Stimulated activated CD8-positive, alpha-beta memory T cell treated with anti-CD3 and anti-CD28 coated beads, Interleukin-4, amount 100 ng/mL, for 4 hours (primary cell): ENCODE measurements around the gene DIAPH3.

ENCODE experiments used
- DNase-seq, 2 donors: peaks; one replicate each; pipeline ENCODE4 v3.0.0-alpha.2; 2020; ENCODE audit warnings: low read depth in 2 of 2, low spot score in 1 of 2

Gene DIAPH3

DNA sequence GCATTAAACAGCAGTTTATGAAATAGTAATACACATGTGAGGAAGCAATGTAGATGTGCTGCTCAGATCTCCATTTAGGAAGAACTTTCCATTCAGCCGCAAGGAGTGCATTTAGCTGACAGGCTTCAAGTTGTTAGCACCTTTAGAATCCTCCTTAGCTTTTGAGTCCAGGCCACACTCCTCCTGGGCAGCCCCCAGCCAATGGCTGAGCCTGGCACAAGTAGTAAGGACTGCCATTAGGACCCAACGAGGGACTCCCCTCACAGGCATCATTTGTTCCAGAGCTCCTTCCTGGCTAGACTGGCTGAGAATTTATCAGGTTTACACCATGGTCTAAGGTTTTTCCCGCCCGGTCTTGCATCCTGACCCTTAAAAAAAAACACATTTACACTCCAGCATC, 201.4 kb downstream of the DIAPH3 start:
- DNase-seq = no peak

DNA sequence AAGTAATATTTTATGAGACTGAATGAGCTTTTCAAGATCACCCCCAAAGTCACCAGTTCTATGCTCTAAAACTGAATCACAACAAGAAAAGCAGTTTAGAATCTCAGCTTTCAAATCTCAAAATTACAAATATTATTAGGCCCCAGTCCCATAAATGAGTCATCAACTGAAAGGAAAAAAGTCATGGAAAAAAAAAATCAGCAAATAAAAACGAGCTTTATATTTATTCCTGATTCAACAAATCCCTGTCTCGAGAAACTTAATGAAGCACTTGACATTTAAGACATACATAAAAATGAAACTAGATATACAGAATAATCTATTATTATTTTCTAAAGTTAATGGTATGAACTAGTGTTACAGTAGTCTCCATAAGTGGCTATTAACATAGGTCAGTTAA, 203.0 kb downstream of the DIAPH3 start:
- no peak for DNase-seq

DNA sequence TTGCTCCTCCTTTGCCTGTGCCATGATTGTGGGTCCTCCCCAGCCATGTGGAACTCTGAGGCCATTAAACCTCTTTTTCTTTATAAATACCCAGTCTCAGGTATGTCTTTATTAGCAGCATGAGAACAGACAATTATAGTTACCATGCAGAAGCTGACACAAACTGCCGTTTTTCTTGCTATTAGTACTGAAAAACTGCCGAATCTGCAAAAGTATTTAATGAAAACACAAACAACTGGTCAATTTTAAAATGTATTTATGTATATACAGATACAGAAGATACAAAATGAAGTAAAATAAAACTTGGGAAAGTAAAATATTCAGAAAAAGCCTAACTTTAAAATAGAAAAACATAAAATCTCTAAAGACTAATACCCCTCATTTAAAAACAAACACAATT, 206.3 kb downstream of the DIAPH3 start:
- DNase-seq = no peak

DNA sequence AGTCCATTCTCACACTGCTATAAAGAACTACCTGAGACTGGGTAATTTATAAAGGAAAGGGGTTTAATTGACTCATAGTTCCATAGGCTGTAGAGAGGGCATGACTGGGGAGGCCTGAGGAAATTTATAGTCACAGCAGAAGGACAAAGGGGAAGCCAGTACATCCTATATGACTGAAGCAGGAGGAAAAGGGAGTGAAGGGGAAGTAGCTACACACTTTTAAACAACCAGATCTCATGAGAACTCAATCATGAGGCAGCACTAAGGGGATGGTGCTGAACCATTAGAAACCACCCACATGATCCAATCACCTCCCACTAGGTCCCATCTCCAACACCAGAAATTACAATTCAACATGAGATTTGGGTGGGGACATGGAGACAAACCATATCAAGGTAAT, 209.1 kb downstream of the DIAPH3 start:
- no peak for DNase-seq

DNA sequence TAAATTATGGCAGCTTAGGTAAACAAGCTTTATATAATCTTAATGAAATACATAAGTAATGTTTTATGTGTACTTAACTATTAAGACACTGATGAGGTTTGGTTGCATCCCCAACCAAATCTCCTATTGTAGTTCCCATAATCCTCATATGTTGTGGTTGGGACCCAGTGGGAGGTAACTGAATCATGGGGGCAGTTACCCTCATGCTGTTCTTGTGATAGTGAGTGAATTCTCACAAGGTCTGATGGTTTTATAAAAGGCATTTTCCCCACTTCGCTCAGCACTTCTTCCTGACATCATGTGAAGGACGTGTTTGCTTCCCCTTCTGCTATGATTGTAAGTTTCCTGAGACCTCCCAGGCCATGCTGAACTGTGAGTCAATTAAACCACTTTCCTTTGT, 212.7 kb downstream of the DIAPH3 start:
- DNase-seq = no peak

DNA sequence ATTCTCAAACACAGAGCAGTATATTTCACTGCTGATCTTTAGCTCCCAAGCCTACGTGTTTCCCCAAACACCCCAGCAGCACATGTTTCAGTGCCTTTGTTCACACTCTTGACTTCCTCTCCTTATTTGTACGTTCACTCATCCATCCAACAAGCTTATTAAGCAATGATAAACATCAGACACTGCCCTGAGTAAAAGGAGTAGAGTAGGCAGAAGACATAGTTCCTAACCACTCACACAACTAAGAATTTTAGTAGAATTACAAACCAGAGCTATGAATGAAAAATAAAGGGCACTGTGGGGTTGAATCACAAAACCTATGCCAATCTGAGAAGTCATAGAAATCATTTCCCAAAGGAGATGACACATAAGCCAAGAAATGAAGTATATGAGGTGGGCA, 213.5 kb downstream of the DIAPH3 start:
- no peak for DNase-seq

DNA sequence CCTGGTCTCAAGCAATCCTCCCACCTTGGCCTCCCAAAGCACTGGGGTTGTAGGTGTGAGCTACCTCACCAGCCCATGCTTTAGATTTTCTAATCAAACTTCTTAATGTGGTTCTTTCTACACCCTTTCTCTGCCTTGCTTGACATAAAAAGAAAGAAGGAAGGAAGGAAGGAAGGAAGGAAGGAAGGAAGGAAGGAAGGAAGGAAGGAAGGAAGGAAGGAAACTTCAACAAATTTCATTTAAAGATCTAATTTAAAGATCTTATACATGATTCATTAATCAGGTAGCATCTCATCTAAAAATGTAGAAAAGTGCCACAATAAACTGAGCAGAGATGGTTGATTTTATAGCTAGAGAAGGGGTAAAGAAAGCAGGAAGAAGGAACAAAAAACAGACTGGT, 215.0 kb downstream of the DIAPH3 start:
- DNase-seq = no peak

DNA sequence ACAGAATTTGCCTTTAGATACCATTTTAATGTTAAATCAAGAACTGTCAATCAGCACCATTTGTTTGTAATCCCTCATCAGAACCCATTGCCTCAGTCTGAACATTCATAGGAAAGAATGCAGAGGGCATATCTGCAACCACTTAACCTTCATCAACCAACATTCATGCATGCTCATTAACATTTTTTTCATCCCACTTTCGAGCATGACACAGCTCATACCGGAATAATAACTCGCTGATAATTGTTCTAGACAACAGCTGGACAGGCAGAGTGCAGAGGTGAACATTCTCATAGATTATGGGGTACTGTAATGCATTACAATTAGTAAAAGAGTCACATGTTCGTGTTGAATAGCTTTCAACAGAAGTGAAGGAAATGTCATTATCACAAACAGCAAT, 216.8 kb downstream of the DIAPH3 start:
- no peak for DNase-seq

DNA sequence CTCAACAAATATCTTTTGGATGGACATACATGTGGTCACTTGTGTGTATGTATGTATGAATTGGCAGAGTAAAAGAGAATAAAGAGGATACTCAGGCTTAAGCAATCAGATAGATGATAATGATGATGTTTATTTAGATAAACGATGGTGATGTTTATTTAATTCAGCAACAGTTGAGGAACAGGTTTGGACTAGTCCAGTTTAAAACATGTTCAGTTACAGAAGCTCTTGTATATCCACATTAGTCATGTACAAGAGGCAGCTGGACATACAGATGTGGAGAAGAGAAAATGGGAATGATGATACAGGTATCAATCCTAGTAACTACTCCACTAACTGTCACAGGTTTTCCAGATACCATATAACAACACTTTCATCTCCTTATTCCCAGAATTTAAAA, 232.1 kb downstream of the DIAPH3 start:
- DNase-seq = no peak

DNA sequence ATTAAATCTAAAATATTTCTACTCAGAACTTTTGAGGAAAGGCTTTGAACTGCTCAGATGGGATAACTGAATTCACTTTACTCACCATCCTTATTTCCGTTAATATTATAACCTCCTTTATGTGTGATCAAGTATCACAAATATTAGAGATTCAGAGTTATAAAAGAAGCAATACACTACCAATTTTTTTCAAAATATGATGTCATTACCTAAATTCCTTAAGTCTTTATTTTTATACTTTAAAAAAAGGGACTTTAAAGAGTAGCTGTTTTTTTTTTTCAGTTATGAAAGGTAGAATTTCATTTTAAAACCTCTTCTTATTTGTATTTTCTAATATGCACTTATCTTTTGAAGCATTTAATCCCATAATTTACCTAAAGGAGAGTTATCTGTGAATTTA, 239.5 kb downstream of the DIAPH3 start:
- DNase-seq = no peak

DNA sequence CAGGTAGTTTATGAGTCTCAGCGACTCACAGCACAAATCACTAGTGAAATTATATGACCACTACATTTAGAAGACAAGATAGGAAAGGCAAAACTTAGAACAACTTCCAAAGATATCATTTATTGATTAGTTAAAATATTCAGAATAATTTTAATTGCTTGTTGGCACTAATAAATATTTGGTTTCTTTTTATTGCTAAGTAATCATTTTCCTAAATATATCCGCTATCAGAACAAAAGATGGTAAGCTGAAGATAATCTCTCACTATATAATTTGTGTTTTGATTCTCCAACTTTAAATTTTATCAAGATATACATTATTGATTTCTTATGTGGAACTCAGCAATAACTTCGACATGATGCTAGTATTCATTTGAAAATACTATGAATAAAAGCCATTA, 248.5 kb downstream of the DIAPH3 start:
- no peak for DNase-seq

DNA sequence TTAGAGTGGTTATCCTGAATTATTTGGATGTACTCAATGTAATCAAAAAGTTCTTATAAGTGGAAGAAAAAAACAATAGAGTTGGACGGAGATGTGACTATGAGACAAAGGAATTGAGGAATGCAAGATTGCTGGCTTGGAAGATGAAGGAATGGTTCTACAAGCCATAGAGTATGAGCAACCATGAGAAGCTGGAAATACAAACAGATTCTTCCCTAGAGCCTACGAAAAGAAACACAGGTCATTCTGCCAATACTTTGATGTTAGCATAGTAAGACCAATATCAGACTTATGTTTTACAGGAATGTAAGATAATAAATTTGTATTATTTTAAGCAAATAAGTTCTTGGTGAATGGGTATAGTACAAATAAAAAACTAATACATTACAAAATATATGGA, 249.2 kb downstream of the DIAPH3 start:
- DNase-seq = no peak

DNA sequence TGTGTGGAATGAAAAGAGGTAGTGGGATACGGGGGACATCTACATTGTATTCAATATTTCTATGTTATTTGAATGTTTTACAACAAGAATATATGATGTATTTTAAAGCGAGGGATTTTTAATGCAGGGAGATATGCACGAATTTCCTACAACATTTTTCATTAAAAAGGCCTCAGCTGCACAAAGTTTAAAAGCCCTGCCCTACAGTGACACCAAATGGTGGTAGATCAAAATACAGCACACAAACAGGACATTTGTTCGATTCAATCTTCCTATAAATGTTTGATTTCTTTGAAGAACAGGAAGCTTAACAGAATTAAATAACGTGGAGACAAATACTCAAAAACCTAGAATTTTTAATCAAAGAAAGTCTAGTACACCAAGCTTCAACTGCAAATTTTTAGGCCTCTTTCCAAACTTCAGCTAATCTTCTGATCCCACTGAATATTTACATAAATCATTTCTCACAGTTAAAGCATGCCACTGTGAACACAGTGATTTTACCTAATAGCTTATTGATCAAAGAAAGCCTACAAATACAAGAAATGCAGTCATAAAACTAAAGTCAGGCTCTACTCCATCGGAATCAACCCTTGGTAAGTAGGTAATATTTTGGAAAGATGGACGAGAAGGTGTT, 257.2 kb downstream of the DIAPH3 start:
- no peak for DNase-seq

DNA sequence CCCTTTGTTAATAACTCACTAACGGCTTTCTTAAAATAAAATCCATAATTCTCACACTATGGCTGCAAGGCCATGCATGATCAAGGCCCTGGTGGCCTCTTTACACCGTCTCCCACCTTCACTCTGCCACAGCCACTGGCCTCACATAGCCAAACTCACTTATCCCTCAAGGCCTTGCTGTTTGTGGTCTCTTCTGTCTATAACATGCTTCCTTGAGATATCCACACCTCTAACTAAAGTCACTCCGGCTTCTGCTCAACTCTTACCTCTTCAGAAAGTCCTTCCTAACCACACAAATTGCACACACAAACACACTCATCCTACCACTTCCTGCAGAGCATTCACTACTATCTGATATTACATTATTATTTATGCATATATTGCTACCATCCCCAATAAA, 262.5 kb downstream of the DIAPH3 start:
- DNase-seq = no peak

DNA sequence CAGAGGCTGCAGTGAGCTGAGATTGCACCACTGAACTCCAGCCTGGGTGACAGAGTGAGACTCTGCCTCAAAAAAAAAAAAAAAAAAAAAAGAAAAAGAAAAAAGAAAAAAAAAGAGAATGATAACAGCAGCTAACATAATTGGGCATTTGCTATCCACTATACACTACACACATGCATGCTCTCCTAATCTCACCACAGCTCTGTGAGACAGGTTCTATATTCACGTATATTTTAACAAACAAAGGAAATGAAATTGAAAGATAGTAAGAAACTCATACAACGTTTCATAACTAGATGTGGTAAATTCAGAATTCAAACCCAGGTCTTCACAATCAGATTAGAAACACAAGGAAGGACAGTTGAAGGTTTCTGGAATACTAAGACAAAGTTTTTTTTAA, 265.7 kb downstream of the DIAPH3 start:
- DNase-seq = no peak

DNA sequence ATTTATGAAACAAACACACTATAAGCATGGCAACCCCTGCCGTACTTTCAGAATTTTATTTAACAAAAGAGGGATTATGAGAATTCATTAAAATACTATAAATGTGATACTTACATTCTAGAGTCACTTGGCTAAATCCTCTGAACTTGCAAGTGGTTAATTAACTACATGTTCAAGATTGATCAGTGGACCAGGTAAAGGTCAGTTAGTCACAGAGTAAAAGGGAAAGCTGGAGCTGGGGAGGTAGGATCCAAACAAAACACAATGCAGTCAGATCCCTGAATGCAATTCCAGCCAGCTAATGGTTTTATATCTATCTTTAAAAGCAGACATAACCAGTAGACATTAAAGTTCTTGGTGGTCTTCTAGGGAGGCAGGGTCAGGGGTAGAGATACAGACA, 270.5 kb downstream of the DIAPH3 start:
- no peak for DNase-seq

DNA sequence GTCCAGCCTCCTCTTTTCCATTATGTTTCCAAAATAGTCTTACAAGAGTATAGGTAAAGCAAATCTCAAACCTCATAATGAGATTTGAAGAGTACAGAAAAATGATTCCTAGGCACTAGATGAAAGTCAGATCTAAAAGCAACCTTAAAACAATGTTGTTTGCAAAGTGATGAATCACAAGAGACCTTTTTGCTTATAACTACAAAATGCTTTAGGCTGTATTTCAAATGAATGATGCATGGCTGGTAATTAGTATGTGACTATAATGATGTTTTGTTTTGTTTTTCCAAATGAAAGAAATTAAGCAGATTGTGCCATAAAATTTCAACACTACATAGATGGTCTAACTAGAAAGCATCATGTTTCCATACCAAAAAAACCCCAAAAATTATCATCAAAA, 272.7 kb downstream of the DIAPH3 start:
- DNase-seq = no peak

DNA sequence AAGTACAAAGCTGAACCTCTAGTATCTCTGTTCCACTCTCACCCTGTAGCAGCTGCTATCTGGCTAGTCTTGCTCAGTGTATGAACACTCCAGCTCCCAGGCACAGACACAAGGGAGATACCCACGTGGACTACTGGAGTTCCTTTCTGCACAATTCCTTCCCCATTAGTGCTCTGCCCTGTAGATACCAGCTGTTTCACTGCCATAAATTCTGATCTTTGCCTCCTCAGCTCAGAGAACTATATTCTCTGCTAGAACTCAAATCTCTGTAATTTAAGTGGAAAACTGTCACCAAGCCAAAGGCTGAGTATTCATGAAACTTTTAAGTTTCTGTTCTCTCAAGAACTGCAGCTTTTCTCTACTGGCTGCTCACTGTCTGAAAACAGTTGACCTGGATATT, 273.7 kb downstream of the DIAPH3 start:
- no peak for DNase-seq

DNA sequence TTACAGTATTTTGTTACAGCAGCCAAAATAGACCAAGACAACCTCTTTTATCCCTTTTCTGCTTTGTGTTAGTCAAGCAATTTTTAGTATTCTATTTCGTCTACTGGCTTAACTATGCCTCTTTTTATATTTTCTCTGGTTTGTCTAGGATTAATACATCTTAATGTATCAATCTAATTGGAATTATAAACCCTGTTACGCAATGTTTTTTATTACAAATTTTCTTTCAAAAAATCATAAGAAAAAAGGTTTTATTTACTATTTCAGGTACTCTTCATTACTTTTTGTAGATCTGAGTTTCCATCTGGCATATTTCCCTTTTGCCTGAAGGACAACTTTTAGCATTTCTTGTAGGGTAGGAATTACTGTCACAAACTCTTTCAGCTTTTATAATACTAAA, 275.3 kb downstream of the DIAPH3 start:
- DNase-seq = no peak

DNA sequence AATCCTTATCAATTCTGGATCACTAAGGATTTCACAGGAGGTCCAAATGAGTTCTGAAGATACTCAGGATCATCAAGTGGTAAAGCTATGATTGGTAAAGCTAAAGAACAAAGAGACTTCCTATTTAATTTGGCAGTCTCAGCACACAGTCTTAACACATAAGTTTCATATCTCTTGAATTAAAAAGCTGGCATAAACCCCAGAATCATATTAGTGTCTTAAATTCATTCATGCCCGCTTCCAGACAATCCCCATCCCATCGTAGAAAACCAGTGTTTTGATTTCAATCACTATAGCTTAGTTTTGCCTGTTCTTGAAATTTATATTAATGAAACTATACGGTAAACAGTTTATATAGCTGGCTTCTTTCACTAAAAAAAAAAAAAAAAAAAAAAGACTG, 278.7 kb downstream of the DIAPH3 start:
- no peak for DNase-seq

DNA sequence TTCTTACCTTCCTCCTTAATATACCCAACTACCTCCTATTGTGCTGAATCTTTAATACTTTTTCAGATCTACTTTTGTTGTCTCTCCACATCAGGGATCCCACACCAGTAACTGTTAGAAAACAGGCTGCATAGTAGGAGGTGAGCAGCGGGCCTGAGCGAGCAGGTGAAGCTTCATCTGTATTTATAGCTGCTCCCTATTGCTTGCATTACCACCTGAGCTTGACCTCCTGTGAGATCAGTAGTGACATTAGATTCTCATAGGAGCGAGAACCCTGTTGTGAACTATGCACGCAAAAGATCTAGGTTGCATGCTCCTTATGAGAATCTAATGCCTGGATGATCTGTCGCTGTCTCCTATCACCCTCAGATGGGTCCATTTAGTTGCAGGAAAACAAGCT, 279.8 kb downstream of the DIAPH3 start:
- DNase-seq = no peak

DNA sequence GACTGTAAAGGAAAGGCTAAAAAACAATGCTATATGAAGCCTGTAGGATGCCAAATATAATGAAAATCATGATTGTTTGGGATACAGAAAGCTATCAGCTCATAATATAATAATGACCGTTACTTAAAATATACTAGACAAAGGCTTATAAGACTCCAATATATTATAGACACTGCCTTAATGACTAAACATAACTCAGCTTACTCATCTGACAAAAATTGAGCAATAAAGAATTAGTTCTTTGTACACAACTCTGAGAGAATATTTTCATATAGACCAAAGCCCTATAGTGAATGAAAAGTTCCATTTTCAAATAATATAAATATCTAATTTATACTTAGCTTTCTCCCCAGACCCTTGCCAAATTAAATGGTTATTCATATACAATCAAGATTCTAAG, 283.3 kb downstream of the DIAPH3 start:
- DNase-seq = no peak

DNA sequence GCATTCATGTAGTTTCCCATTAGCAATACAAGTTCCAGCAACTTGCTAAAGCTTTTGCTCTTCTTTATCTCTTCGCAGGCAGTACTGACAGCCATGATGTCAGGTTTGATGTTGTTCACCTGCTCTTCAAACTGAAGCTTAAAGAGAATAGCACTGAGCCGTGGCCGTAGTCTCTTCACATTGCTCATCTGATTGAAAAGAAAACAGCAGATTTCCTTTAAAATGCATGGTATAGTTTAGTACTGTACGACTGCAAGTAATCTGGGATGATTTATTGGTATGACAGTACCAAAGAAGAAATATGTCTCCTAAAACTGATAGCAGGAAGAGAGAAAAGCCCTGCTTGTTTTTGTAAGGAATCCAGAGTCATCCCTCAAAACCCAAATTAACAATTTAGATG, 284.4 kb downstream of the DIAPH3 start:
- no peak for DNase-seq

DNA sequence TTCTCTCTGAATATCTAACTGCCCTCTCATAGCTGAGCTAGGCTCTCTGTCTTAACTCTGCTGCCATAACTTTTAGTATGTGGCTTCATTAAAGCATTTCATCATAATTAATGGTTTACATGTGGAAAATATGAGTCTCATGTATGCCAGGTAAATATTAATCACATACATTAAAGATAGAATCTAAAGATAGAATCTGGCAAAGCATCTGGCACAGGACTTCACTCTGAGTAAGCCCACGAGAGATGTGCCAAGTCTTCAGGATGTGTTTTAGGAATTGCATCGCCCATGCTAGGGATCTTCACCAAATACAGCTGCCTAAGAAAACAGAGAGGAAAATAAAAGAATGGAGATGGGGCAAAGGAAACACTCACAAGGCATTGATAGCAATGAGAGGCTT, 285.8 kb downstream of the DIAPH3 start:
- no peak for DNase-seq
